Cardiac septum (tissue), 1 donor: ENCODE measurements around the gene PRAME. TPM values are rescaled to one million over a fixed set of nuclear protein-coding genes. Genes with fewer than 3 reads are reported as not detected.
"Not testable (repeated sequence)": the region's sequence is repeated elsewhere in the genome, so short reads cannot be mapped to it uniquely, and the experiment has no call there.

Experiments
- DNase-seq: peaks from one replicate; pipeline ENCODE4 v3.0.0-alpha.2; 2020; ENCODE audit warnings: low spot score
- intact Hi-C: fragments of 100-400 bp; cut with DNase I; formaldehyde crosslinking; loops from one replicate; pipeline ENCODE4 v1.14.0; 2022
- long read RNA-seq: library from polyadenylated mRNA; unstranded; transcript quantifications from one replicate; pipeline ENCODE4 v2.0.0, GENCODE V29; 2021
- total RNA-seq: library from RNA; stranded (reverse); fragmentation: NEBNext Ultra II Directional; extraction: Animal tissue kit (Norgen Biotek cat#: 25700); gene quantifications from one replicate; pipeline ENCODE4 v1.2.1, GENCODE V29; 2021
- donor health status: DM: no; HTN: no; CAD: no.

Gene PRAME, protein sequence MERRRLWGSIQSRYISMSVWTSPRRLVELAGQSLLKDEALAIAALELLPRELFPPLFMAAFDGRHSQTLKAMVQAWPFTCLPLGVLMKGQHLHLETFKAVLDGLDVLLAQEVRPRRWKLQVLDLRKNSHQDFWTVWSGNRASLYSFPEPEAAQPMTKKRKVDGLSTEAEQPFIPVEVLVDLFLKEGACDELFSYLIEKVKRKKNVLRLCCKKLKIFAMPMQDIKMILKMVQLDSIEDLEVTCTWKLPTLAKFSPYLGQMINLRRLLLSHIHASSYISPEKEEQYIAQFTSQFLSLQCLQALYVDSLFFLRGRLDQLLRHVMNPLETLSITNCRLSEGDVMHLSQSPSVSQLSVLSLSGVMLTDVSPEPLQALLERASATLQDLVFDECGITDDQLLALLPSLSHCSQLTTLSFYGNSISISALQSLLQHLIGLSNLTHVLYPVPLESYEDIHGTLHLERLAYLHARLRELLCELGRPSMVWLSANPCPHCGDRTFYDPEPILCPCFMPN
- 0.27 TPM for total RNA-seq
- long read RNA-seq = 0 reads

DNA sequence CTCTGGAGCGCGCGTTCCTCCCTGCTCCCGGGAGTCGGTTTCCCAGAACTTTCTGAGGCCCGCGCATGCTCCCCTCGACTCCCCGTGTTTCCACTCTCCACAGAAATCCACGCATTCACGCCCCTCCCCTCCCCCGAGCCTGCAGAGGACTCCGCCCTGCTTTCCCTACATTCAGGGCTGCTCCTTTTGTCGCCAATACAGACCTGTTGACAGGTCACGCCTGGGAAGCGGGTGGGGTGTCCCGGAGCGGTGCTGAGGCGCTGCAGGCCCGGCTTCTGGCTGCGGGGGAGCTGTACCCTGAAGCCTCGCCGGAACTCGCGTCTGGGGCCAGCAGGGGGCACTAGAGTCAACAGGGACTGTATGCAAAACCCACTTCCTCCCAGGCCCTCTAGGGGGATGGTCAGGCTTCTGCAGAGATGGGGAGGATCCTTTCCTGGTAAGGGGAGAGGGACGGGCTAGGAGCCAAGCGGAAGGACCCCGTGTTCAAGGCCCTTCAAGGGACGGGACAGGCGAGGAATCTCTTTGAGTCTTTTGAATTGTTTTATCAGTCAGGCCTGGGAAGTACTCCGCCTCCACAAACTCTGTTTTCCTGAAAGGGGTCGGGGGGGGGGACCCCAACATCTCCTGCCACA is at the start of gene PRAME:
Gene PRAME (minus strand): TSS at position 294 of the 632 bp plus-strand sequence. CDS start 2,433 bp downstream, outside the sequence.
- no peak for DNase-seq
- intact Hi-C loops = no loop called here

DNA sequence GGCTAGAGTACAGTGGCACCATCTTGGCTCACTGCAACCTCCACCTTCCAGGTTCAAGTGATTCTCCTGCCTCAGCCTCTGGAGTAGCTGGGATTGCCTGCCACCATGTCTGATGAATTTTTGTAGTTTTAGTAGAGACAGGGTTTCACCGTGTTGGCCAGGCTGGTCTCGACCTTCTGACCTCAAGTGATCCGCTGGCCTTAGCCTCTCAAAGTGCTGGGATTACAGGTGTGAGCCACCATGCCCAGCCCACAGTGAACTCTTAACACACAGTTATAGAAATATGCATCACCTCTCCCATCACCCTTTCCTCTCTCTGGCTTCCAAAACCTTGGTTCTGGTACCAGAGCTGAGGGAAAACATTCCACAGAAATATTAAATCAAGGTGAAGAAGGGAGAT is 49.0 kb upstream of the PRAME start:
- intact Hi-C loops, DNase-seq: not testable (repeated sequence)

DNA sequence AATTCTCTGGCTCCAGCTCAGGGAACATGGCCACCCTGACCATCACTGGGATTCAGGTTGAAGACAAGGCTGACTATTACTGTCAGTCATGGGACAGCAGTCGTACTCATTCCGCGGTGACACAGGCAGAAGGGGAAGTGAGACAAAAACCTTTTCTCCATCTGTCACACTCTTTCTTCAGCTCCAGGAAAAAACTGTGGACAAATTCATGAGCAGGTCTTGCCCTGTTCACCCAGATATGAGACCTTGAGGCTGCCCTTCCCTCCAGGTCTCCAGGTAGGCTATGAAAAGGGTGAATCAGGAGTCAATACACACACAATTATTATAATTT is 46.0 kb upstream of the PRAME start:
- intact Hi-C loops = no loop called here
- no peak for DNase-seq

DNA sequence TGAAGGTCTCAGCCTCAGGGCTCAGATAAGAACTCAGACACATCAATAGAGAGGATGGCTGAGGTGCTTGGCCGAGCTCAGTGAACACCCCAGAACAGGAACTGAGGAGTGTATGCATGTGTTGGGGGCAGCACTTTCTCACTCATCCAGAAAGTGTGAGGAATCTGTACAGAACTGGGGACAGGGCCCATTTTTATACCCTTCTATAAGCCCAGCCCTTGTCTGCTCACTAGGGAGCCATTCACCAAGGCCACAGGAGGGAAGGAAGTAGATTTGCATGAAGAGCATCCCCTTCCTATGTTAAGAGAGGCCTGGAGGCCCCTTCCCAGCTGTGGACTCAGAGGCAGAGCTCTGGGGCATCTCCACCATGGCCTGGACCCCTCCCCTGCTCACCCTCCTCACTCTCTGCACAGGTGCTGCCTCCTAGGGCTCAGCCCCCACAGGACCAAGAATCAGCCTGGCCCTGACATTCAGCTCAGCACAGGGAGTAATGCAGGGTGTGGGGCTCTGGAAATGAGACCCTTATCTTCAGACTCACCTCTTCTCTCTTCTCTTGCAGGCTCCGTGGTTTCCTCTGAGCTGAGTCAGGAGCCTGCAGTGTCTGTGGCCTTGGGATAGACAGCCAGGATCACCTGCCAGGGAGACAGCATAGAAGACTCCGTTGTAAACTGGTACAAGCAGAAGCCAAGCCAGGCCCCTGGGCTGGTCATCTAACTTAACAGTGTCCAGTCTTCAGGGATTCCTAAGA is 45.4 kb upstream of the PRAME start:
- intact Hi-C loops = no loop called here
- no peak for DNase-seq

DNA sequence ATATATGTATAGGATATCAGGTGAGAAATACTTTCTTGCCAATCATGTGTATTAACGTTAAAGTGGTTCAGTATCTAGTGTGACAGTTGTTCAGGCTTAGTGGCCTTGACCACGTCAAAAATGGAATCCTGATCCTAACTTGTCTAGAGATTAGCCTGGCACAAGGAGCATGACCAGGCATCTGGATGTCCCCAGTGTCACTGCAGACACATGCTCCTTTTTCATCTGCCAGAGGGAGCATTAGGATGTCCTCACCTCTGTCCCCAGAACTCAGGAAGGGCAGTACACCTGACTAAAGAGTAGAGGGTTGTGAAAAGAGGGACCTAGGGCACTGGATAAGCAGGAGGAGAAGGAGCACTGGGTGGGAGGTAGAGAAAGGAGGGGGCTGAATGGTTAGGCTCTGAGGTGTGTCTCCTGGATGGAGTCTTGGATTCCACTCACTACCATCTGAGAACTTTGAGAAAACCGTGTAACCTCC is 44.4 kb upstream of the PRAME start:
- intact Hi-C loops = no loop called here
- no peak for DNase-seq

DNA sequence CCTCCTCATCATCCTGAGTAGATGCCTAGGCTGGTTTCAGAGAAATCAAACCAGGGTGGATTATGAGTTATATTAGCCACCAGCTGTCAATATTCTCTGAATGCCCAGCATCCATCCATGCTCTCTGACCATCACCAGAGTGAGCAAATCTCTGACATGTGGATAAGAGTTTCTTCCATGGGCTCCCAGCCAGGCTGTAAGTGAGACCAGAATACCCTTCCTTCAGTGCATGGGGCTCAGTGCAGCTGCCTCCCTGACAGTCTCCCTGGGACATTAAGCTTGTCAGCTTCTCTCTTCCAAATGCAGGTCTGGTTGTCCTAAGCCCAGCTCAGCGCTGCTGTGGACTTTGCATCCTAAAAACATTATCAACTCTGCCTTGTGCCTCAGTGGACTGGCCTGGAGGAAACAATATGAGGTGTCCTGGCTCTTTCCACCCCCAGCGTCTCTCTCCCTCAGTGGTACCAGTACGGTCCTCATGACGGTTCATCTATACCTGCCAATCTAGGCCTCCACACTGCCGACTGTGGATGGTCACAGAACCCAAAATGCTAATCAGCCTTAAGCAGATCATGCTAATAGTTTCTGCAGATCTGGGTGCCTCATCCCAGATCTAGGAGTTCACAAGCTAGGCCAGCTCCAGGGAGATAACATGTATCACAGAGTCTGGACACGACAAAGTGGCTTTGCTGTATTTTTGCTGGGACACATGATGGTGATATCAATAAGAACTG is 41.6 kb upstream of the PRAME start:
- intact Hi-C loops = no loop called here
- no peak for DNase-seq

DNA sequence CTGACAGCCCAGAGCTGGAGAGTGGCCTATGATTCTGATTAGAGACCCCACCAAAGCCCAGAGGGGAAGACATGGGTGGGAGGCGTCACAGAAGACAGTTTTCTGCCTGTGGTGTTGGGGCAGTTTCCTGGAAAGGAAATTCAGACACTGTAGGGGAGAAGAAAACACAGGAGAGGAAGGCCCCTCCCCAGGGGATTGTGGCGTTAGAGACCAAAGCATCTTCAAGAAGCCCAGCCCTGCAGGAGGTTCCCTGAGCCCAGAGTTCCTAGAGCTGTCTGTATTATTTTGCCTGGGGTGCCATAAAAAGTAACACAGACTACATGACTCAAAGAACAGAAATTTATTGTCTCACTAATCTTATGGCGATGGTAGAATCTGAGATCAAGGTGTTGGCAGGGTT is 40.2 kb upstream of the PRAME start:
- intact Hi-C loops = no loop called here
- DNase-seq = no peak

DNA sequence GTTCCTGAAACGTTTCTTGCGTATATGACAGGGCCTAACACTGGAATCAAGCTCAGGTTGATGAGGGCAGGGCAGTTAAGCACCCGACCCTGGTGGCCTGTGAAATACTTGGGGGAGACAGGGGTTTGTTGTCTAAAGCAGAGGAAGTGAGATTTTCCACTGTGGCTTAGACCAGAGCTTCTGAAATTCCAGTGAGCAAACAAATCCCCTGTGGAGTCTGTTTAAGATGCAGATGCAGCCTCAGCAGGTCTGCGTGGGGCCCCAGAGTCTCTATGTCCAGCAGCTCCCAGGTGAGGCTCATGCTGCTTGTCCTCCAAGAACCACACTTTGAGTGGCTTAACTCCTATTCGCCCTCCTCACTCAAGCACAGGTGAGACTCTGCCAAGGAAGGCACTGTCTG is 39.1 kb upstream of the PRAME start:
- no peak for DNase-seq
- intact Hi-C loops = no loop called here

DNA sequence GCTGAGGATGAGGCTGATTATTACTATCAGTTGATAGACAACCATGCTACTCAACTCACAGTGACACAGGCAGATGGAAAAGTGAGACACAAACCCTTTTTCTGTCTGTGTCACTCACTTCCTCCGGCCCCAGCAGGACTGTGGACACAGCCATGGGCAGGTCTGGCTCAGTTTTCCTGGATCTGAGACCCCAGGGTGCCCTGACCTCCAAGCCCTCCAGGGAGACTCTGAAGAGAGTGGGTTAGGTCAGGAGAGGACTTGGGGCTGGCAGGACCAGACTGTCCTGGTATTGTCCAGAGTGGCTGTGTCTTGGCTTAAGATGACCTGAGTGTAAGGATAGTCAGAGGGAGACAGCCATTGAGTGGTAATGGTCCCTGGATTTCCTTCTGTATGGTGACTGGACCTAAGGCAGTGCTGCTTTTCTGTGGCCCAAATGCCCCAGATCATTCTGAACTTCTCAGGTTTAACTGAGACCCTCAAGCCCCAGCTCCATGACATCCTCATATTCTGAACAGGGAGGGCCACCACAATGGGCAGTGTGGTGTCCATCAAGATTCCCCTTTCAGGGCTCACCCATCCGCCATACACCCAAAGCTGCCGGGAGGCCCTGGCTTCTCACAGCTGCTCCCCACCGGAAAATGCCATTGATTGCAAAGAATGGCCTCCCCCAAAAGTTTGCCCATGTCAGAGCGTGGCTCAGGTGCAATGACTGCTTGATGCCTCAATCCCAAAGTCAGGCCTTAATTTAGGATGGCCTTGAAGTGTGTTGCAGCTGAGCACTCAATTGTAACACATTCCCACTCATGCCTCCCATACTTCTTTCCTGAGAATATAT is 36.2 kb upstream of the PRAME start:
- DNase-seq = no peak
- intact Hi-C loops = no loop called here

DNA sequence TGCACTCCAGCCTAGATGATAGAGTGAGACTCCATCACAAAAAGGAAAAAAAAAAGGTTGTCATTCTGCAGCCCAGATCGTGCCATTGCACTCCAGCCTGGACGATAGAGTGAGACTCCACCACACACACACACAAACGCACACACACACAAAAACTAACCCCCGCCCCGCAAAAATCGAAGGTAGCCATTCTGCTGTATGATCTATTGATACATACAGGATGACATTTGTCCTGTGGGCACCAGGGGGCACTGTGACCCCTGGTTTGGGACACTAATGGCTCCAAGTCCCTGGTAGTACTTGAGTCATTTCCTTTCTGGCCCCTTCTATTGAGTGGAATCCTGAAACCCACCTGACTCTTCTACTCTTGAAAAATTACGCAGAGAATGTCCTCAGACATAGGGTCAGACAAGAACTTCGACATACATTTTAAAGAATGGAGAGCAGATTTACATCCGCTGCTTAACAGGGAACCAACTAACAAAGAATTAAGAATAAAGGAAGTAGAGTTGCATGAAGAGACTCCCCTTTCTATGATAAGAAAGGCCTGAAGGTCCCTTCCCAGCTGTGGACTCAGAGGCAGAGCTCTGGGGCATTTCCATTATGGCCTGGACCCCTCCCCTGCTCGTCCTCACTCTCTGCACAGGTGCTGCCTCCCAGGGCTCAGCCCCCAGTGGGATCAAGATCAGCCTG is 35.0 kb upstream of the PRAME start:
- DNase-seq = no peak

DNA sequence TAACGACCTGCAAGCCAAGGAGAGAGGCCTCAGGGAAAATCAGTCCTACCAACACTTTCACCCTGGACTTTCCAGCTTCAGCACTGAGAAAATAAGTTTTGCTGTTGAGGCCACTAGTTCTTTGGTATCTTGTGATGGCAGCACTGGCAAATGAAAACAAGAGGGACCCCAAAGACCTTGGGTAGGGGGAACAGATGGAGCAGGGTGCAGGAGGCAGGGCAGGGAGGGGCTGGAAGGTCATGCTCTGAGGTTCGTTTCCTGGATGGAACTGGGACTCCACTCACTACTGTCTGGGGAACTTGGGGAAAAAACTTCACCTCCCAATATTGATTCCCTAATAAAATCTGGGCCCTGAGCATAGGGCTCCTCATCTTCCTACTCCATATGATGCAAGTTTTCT is 34.2 kb upstream of the PRAME start:
- intact Hi-C loops = no loop called here
- DNase-seq = no peak

More for the DNA sequence above, 35.0 kb upstream of the PRAME start:
- intact Hi-C loops = no loop called here

DNA sequence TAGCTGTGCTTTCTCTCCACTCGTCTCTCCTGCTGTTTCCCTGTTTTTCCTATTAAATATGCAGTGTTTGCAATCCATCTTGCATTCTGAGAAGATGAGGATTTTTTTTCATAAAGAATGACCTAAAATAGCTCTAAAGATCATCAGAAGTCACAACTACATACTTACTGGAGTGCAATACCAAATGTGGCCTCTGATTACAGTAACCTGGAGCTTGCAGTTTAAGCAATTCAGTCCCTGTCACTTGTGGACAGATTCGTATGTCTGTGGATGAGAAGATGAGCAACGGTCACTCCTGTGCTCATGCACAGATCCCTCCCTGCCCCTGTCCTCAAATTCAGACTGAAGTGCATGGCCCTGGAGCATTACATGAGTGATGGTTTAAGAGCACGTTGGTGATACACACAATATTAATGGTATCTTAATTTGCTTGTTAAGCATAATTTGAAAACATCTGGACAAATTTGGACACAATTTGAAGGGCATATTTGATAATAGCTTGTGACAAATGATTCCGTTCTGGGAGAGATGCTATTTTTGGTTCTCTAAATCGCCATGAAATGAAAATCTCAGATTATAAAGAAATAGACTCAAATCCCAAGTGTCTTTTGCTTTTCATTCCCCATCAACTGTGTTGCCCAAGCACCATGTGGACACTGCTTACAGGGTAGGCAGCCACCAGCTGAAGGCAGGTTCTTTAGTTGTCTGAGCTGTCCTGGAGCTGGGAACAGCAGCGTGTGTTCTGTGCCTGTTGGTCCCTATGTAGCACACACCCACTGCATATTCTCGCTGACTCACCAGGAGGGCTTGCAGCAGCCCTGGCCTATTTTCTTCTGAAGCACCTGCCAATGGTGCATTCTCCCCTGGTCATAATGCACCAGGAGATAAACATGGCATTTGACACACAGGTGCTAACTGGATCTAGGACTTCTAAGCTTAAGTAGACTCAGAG is 32.6 kb upstream of the PRAME start:
- intact Hi-C loops = no loop called here
- DNase-seq = no peak

DNA sequence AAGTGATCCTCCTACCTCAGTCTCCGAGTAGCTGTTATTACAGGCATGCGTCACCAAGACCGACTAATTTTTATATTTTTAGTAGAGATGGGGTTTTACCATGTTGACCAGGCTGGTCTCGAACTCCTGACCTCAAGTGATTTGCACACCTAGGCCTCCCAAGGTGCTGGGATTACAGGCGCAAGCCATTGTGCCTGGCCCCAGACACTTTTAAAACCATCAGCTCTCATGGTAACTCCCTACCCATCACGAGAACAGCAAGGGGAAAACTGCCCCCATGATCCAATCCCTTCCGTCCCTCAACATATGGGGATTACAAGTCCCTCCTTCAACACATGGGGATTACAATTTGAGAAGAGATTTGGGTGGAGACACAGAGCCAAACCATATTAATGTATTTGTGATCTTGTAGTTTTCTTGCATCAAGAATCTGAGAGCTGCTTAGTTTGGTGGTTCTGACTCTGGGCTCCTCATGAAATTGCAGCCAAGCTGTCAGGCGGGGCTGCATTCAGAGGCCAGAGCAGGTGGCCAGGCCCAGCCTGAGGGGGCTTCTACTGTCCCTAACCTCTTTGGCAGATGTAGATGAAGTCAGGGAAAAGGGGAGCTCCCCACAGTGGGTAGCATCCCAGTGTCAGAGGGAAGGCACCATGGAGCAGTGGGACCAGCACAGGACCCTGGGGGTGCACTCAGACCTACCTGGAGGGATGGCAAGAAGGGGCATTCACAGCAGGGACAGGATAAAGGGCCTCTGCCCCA is 31.2 kb upstream of the PRAME start:
- intact Hi-C loops = no loop called here
- no peak for DNase-seq

DNA sequence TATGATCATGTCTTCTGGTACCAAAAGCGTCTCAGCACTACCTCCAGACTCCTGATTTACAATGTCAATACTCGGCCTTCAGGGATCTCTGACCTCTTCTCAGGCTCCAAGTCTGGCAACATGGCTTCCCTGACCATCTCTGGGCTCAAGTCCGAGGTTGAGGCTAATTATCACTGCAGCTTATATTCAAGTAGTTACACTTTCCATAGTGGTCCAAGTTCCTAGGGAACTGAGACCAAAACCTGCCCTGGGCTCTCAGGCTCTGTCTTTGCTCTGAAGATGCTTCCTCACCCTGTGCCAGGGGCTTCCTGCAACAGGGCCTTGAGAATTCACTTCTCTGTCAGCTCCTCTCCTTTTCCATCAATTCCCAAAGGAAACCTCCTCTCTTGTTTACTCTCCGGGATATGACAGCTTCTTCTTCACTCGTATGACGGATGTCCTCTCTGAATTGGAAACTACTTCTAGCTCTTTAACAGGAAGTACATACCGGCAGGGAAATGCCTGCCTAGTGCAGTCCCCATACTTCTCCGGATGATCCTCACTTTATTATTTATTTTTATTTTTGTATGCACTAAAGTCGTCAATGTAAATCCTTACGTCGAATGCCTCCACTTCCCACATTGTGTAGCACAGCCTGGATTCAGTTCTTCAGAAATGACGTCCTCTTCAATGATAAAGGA is 29.6 kb upstream of the PRAME start:
- intact Hi-C loops = no loop called here
- DNase-seq = no peak

DNA sequence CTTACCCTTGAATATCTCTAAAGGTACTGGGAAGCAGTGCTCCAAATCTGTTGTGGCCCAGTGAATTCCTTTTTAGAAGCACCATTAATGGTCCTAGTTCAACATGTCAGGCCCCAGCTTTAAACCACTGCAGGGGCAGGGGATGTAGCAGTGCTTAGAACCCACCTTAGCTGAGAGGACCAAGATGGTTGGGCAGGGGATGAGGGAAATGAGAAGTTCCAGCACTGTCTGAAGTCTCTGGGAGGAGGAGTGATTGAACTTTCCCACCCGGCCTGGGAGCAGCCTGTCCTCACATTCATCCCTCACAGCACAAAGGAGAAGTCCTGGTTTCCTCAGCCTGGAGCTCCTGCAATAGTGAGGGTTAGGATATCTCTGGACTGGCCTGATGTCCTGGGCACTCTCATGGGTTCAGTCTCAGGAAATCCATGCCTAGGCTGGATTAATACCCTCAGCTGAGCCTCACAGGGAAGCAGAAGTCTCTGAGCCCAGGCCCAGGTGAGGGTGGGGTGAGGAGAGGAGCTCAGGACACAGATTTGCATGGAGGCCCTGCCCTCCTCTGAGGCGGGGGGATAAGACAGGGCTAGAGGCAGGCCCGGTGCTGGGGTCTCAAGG is 28.6 kb upstream of the PRAME start:
- intact Hi-C loops = no loop called here
- DNase-seq = no peak

DNA sequence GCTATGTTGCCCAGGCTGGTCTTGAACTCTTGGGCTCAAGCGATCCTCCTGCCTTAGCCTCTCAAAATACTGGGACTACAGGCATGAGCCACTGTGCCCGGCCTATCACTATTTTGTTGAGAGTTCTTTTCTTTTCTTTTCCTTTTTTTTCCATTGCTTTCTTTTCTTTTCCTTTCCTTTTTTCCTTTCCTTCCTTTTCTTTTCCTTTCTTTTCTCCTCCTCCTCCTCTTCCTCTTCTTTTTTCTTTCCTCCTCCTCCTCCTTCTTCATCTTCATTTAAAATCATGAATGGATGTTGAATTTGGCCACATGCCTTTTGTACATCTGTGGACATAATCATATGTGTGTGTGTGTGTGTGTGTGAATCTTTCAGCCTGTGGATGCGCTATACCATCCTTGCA is 25.7 kb upstream of the PRAME start:
- intact Hi-C loops = no loop called here
- no peak for DNase-seq
